AG04449 (cell line): ENCODE data around the gene PRM1.
"Not testable (repeated sequence)": the region's sequence is repeated elsewhere in the genome, so short reads cannot be mapped to it uniquely, and the experiment has no call there.

Experiments used
- CTCF ChIA-PET: fragments of 350-600 bp; formaldehyde crosslinking; extraction: SDS; loops from one replicate; lab custom pipeline; 2021; ENCODE audit warnings: antibody characterized with exemption; lab: Yijun Ruan, JAX
- POLR2A ChIA-PET: fragments of 400-600, 350-600 bp; formaldehyde crosslinking; extraction: SDS; loops from one replicate; lab custom pipeline; 2020; ENCODE audit warnings: antibody characterized with exemption, inconsistent platforms; lab: Yijun Ruan, JAX
- DNase-seq: peaks from one replicate; pipeline ENCODE4 v3.0.0-alpha.2; 2010; ENCODE audit warnings: low read depth, low spot score
- H3K4me3 ChIP-seq: 2 replicates; pipeline ENCODE4 v1.5.1; 2011; ENCODE audit warnings: low read depth, mild to moderate bottlenecking, control low read depth, low read length
- CTCF ChIP-seq: IDR thresholded peaks from one replicate; pipeline ENCODE4 v1.5.1; 2011; ENCODE audit warnings: mild to moderate bottlenecking, moderate library complexity, low read length, control low read depth, inconsistent platforms; ENCODE audit not compliant: insufficient read depth; ENCODE audit errors: missing control alignments

The PRM1 gene

GRCh38 chr16:11299865-11300559, 18.9 kb upstream of the PRM1 start:
- ChIA-PET POLR2A (no interaction called here), CTCF (interaction anchor here (0.7 to 2.1 kb wide), 3 partner anchors 8 to 335 kb away, joined by 3 to 6 read pairs (median 3); no protein-coding TSS in a partner anchor)
- TF ChIP-seq CTCF, result no peak
- no peak overlapping the region for H3K4me3 ChIP-seq
- DNase-seq, result no peak

- H3K4me3 ChIP-seq, POLR2A ChIA-PET, DNase-seq: not testable (repeated sequence)
- CTCF ChIA-PET, result interaction anchor here (2.1 kb wide), 1 partner anchor 334 kb away, joined by 6 read pairs; no protein-coding TSS in a partner anchor
Measured at GRCh38 chr16:11298950-11299547, 17.9 kb upstream of the PRM1 start.

- no peak for TF ChIP-seq CTCF
- CTCF ChIA-PET, result interaction anchor here (0.7 to 2.1 kb wide), 4 partner anchors 41 to 335 kb away, joined by 3 to 6 read pairs (median 3); no protein-coding TSS in a partner anchor
- no peak overlapping the region for H3K4me3 ChIP-seq
- DNase-seq, result no peak
- POLR2A ChIA-PET, result interaction anchor here (1.1 to 1.2 kb wide), 2 partner anchors 30 to 42 kb away, joined by 3 to 6 read pairs; partner anchors contain the start of gene SOCS1
Measured at GRCh38 chr16:11298143-11298900, 17.2 kb upstream of the PRM1 start.

- POLR2A ChIA-PET, result interaction anchor here (0.8 to 1.2 kb wide), 3 partner anchors 29 to 42 kb away, joined by 3 to 6 read pairs (median 3); partner anchors contain the start of genes SOCS1 and TNP2
- no peak for TF ChIP-seq CTCF
- H3K4me3 ChIP-seq, result peak overlapping the region; percentile 25; the same call in 1 of the 2 replicates
- CTCF ChIA-PET, result interaction anchor here (0.7 to 2.1 kb wide), 6 partner anchors 21 to 334 kb away, joined by 3 to 6 read pairs (median 3); no protein-coding TSS in a partner anchor
- DNase-seq, result no peak
Measured at GRCh38 chr16:11297492-11298142, 16.5 kb upstream of the PRM1 start.

- no peak for TF ChIP-seq CTCF
- no peak for DNase-seq
- H3K4me3 ChIP-seq, result peak overlapping the region; percentile 25; the same call in 1 of the 2 replicates
- ChIA-PET POLR2A (interaction anchor here (0.8 to 1.1 kb wide), 2 partner anchors 28 to 41 kb away, joined by 3 to 6 read pairs; partner anchors contain the start of genes SOCS1 and TNP2), CTCF (interaction anchor here (1.5 to 1.6 kb wide), 2 partner anchors 21 to 333 kb away, joined by 3 to 4 read pairs; no protein-coding TSS in a partner anchor)
Measured at GRCh38 chr16:11296706-11297491, 15.8 kb upstream of the PRM1 start.
